Activated T-helper 1 cell treated with anti-CD3 and anti-CD28 coated beads, Interleukin-12 subunit alpha, Interleukin-12 subunit beta, Interleukin-2, Interleukin-4 antibody, amounts not matched to agents 30 ng/mL and 10 ng/mL and 1 ng/mL, durations not matched to agents 14 hours and 24 hours and 36 hours (primary cell): ENCODE data around the gene TECPR2. TPM values are rescaled to one million over a fixed set of nuclear protein-coding genes. Genes with fewer than 3 reads are reported as not detected.

Experiments used
- DNase-seq: peaks from one replicate; pipeline ENCODE4 v3.0.0; 2021; ENCODE audit warnings: low spot score
- H3K27ac Mint-ChIP-seq: one replicate; pipeline ENCODE4 v1.8.0; 2021; ENCODE audit warnings: mild to moderate bottlenecking, mixed read lengths
- H3K27me3 Mint-ChIP-seq: one replicate; pipeline ENCODE4 v1.8.0; 2022; ENCODE audit warnings: mild to moderate bottlenecking, moderate library complexity, mixed read lengths; ENCODE audit not compliant: insufficient read depth
- H3K36me3 Mint-ChIP-seq: one replicate; pipeline ENCODE4 v1.8.0; 2021; ENCODE audit warnings: low read depth, mixed read lengths
- H3K4me1 Mint-ChIP-seq: one replicate; pipeline ENCODE4 v1.8.0; 2021; ENCODE audit warnings: low read depth, mixed read lengths
- H3K4me3 Mint-ChIP-seq: one replicate; pipeline ENCODE4 v1.8.0; 2021; ENCODE audit warnings: mild to moderate bottlenecking, moderate library complexity, mixed read lengths
- H3K9me3 Mint-ChIP-seq: one replicate; pipeline ENCODE4 v1.8.0; 2021; ENCODE audit warnings: mixed read lengths
- intact Hi-C: fragments of 100-400 bp; cut with micrococcal nuclease; formaldehyde crosslinking; loops from one replicate; pipeline ENCODE4 v1.15.1; 2024
- total RNA-seq: library from RNA; stranded (reverse); gene quantifications from 2 replicates; pipeline ENCODE4 v1.2.3, GENCODE V29; 2022

The TECPR2 gene
- total RNA-seq: 9.5 and 10.1 TPM in 2 replicates

DNA sequence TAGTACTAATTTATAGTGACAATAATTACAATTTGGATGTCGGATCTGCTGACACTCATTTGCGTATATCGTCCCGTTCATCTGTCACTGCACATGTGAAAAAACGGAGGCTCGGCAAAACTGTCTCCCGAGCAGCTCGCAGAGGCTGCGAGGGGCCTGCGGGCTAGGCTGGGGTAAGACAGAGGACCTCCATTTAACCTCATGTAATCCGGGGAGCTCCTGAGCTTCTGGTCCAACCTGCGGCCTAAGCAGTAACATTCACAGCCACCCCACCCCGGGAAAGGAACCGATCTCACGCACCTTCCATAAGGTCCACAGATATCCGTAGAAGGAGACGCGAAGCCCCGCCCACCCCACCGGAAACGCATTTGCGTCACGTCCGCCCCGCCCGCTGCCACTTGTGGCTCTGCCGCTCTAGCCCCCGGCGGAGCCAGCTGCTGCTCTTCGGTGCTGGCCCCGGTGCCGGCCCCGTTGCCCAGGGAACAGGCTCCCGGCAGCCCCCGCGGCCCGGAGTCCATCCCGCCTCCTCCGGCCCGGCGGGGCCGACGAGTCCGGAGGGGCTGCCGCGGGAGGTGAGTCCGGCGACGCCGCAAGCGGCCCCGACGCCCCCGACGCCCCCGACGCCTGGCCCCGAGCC is at the start of gene TECPR2, which contains the start of gene CINP:
Gene TECPR2 (plus strand): TSS at position 397 of the 637 bp plus-strand sequence. CDS start 13,781 bp downstream, outside the sequence.
Gene CINP (minus strand): TSS at position 346 of the 637 bp plus-strand sequence. CDS start 39 bp downstream, at position 307.
- intact Hi-C loops: loop anchor here (1.0 to 5.0 kb wide), 13 partner anchors 42 to 972 kb away; partner anchors contain the start of genes EIF5, HSP90AA1, RCOR1 and WDR20
- Mint-ChIP-seq H3K27ac (peak within 1 kb of the TSS; percentile 91), H3K4me1 (peaks cover 32% of the 10 kb centered on the region), H3K9me3 (no peaks in the 10 kb centered on the region), H3K4me3 (peak within 1 kb of the TSS; percentile 93), H3K27me3 (no peaks in the 10 kb centered on the region), H3K36me3 (peaks cover 6% of the 10 kb centered on the region)
- peak; percentile 92 for DNase-seq

DNA sequence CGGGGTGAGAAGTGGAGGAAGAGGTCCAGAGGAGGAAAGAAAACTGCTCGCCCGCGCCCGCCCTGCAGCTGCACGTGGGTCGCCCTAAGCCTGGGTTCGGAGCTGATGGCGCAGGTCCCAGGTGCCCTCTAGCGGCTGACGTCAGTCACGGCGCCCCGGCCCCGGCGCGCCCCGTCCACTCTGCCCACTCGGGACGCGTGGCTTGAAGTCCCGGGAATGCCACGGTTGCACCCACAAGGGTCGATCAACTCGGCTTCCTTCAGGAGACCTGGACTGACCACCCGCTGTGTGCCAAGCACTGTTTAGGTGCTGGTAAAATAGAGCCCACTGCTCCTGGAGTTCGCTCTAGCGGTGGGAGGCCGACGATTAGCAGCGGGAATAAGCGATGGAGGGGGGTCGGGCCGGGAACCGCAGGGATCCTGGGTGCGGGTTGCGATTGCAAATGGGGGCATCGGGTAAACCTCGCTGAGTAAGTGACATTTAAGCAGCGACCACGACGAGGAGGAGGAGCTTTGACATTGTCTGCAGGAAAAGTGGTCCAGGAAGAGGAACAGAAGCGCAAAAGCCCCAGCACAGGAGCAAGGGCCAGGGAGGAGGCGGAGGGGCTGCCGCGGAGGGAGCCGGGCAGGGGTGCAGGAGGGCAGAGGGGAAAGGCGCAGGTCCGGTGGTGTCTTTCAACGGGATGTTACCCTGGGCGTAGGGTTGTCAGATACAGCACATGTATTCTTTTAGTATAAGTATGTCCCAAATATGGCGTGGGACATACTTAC is 48.3 kb upstream of the TECPR2 start:
- H3K4me1 Mint-ChIP-seq: peaks cover 46% of the 10 kb centered on the region
- H3K27me3 Mint-ChIP-seq: peaks cover 3% of the 10 kb centered on the region
- peak; percentile 75 for DNase-seq
- intact Hi-C loops: loop anchor here (1.0 to 10.0 kb wide), 12 partner anchors 9 to 607 kb away; partner anchors contain the start of genes HSP90AA1, MOK, PPP2R5C and RCOR1
- peak overlapping the region; percentile 84 for H3K27ac Mint-ChIP-seq
- H3K4me3 Mint-ChIP-seq: peak overlapping the region; percentile 90
- no peaks in the 10 kb centered on the region for H3K9me3 Mint-ChIP-seq
- H3K36me3 Mint-ChIP-seq: no peaks in the 10 kb centered on the region

DNA sequence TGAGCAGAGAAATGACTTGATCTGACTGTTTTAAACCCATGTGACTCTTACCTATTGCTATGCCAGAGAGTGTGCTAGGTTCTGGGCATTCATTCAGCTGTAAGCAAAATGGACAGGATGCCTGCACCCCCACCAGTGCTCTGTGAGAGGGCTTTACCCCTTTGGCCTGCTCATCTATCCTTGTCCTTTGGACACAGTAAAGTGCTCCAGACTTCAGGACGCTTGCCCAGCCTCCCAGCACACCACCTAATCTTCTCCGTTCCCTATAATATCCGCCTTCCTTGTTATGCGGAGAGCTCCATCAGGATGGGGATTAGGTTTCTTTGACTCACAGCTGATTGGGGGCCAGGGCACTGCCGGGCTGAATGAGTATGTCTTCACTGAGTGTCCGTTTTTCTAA is 47.6 kb upstream of the TECPR2 start:
- H3K36me3 Mint-ChIP-seq: no peaks in the 10 kb centered on the region
- H3K4me3 Mint-ChIP-seq: peak overlapping the region; percentile 90
- intact Hi-C loops: loop anchor here (2.0 to 10.0 kb wide), 5 partner anchors 176 to 608 kb away; partner anchors contain the start of genes PPP2R5C, RCOR1 and WDR20
- no peaks in the 10 kb centered on the region for H3K9me3 Mint-ChIP-seq
- no peak overlapping the region for H3K27ac Mint-ChIP-seq
- no peak for DNase-seq
- peaks cover 46% of the 10 kb centered on the region for H3K4me1 Mint-ChIP-seq
- H3K27me3 Mint-ChIP-seq: peaks cover 3% of the 10 kb centered on the region

DNA sequence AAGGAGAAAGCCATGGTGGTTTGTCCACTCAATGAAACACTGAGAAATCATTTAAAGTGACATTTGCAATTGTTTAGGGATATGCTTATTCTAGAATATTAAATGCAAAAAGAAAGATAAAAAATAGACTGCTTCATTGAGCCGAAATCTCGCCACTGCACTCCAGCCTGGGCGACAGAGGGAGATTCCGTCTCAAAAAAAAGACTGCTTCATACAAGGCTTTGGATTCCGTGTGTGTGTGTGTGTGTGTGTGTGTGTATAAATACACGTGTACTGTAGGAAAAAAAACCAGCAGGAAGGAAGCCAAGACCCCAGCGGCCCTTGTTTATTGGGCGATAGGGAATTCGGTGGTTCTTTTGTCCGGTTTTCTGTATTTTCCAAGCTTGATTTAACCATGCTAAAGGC is 46.4 kb upstream of the TECPR2 start:
- peaks cover 56% of the 10 kb centered on the region for H3K4me1 Mint-ChIP-seq

DNA sequence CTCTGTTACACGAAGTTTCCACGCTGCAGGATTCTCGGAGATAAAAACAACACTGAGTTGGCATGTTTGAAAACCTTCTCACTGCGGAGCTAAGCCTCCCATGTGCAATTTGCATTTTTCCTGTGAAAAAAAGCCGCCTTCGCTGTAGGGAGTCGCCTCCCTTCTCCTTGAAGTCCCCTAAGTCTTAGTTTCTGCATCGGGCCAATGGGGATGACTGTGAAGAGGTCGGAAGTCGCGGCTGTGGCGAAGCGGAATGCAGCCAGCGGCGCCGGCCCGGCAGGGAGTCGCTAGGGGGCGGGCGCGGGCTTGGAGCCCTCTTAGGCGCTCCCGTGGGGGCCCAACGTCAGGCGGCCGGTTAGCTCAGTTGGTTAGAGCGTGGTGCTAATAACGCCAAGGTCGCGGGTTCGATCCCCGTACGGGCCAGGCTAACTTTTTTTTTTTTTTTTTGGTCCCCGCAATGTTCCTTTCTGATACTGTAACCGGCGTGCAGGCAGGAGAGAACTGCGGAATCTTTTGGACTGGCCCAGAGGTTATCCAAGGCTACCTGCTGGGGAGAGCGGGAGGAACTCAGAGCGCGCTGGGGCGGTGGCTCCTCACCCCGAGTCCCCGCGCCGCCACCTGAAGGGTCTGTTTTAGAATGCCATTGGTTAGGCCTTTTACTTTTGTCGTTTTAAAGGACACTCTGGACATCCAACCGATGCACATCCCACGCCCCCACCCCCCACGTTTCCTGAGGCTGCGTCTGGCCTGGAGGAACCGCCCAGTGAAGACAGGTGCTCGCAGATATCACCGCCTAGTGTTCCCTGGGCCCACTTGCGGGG is 45.8 kb upstream of the TECPR2 start:
- Mint-ChIP-seq H3K27ac (peak overlapping the region; percentile 92), H3K27me3 (peaks cover 3% of the 10 kb centered on the region), H3K36me3 (no peaks in the 10 kb centered on the region), H3K4me1 (peaks cover 56% of the 10 kb centered on the region), H3K9me3 (no peaks in the 10 kb centered on the region), H3K4me3 (peak overlapping the region; percentile 94)
- DNase-seq: peak; percentile 94
- intact Hi-C loops: loop anchor here (5.0 to 10.0 kb wide), 4 partner anchors 275 to 610 kb away; partner anchors contain the start of genes PPP2R5C and RCOR1

More for the DNA sequence above, 46.4 kb upstream of the TECPR2 start:
- no peaks in the 10 kb centered on the region for H3K9me3 Mint-ChIP-seq
- no peaks in the 10 kb centered on the region for H3K36me3 Mint-ChIP-seq
- intact Hi-C loops: loop anchor here (5.0 to 10.0 kb wide), 4 partner anchors 276 to 609 kb away; partner anchors contain the start of genes PPP2R5C and RCOR1
- peaks cover 3% of the 10 kb centered on the region for H3K27me3 Mint-ChIP-seq
- peak; percentile 22 for DNase-seq
- peak overlapping the region; percentile 94 for H3K4me3 Mint-ChIP-seq
- peak overlapping the region; percentile 92 for H3K27ac Mint-ChIP-seq

DNA sequence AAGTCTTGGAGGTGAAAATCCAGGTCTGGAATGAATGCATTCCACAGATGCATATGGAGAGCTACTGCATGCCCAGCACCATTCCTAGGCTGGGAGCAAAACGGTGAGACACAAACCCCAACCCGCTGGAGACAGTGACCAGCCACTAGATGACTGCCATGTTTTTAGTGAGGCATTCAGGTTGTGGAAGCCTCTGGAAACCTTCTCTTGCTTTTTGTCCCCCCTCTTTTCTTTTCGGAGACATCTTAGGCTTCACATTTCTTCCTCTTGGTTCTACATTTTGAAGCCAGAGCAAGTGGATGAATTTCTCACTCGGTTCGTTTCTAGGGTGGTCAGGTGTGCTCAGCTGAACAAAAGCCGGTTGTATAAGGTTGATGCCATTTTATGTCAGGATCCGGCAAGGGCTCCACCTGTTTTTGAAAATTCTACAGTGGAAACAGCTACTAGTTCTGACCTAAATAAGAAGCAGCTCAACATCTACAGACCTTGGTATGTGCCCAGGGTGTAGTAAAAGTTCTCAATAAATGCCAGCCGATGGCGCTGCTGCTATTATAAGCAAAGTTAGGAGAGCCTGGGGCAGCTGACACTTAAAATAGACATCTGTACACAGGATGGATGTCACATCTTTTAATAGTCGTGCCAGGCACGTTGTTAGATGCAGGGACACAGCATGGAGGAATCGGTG is 45.0 kb upstream of the TECPR2 start:
- intact Hi-C loops: loop anchor here (2.0 to 10.0 kb wide), 6 partner anchors 13 to 610 kb away; partner anchors contain the start of genes MOK, PPP2R5C and RCOR1
- no peak for DNase-seq
- Mint-ChIP-seq H3K4me1 (peaks cover 56% of the 10 kb centered on the region), H3K27ac (peak overlapping the region; percentile 92), H3K4me3 (peak overlapping the region; percentile 94), H3K9me3 (no peaks in the 10 kb centered on the region), H3K27me3 (peaks cover 3% of the 10 kb centered on the region), H3K36me3 (no peaks in the 10 kb centered on the region)

DNA sequence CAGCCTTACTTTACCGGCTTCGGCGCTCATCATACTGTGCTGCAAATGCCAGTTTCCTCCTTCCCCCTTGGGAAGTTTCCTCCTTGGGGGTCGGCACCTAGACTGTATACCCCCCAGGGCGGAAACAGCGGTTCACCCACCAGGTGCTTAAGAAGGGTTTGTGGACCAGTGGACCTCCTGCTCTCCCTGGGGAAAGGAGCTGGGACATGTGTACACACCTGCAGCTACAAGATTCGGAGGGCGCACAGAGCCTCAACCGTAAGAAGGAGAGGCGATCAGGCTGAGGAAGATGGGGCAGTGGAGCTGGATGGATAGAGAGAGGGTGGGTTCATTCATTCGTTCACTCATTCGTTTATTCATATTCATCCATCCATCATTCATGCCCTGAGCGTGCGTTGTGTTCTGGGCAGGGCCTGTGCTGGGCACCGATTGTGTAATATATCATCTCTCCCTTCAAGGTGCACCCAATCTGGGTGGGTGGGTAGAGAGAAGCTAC is 43.9 kb upstream of the TECPR2 start:
- H3K4me3 Mint-ChIP-seq: peak overlapping the region; percentile 94
- intact Hi-C loops: loop anchor here (1.0 to 10.0 kb wide), 7 partner anchors 14 to 612 kb away; partner anchors contain the start of genes MOK, PPP2R5C and RCOR1
- peak overlapping the region; percentile 95 for H3K27ac Mint-ChIP-seq

GRCh38 chr14:102319351-102320032 is 43.2 kb upstream of the TECPR2 start, which contains the start of gene ZNF839:
Gene ZNF839 (plus strand): TSS chr14:102319746. CDS start chr14:102319766, 20 bp downstream.
- Mint-ChIP-seq H3K9me3 (no peaks in the 10 kb centered on the region), H3K27ac (peak within 1 kb of the TSS; percentile 95), H3K4me3 (peak within 1 kb of the TSS; percentile 94), H3K4me1 (peaks cover 46% of the 10 kb centered on the region), H3K27me3 (peaks cover 3% of the 10 kb centered on the region), H3K36me3 (no peaks in the 10 kb centered on the region)
- intact Hi-C loops: loop anchor here (1.0 to 10.0 kb wide), 8 partner anchors 15 to 612 kb away; partner anchors contain the start of genes CINP, MOK, PPP2R5C and RCOR1
- DNase-seq: peak; percentile 91

More for the DNA sequence above, 43.9 kb upstream of the TECPR2 start:
- Mint-ChIP-seq H3K9me3 (no peaks in the 10 kb centered on the region), H3K36me3 (no peaks in the 10 kb centered on the region), H3K27me3 (peaks cover 3% of the 10 kb centered on the region), H3K4me1 (peaks cover 53% of the 10 kb centered on the region)
- DNase-seq: no peak

DNA sequence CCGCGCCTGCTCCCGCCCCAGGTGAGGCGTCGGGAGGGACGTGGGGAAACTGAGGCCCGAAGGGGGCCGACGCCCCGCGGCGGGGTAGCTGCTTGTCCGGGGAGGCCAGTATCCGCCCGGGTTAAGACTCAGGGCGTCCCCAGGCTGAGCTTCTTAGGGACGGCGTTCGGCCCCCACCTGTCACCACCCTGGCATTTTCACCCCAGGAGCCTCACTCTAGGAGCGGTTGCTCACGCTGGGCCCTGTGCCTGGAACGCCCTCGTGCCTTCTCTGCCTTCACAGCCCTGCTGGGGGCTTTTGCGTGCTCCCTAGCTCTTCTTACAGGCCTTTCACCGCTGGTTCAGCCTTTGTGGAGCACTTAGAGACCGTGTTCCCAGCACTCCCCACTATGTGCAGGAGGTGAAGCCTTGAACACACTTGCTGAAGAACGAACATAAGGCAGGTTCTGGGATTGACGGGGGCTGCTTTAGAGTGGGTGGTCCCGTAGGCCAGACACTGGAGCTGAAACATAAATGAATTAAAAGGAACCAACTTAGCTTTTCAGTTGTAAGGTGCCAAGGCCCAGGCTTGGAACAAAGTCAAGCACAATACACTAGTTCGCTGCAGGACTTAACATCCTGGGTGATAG is 42.6 kb upstream of the TECPR2 start:
- Mint-ChIP-seq H3K4me3 (peak overlapping the region; percentile 91), H3K4me1 (peaks cover 40% of the 10 kb centered on the region), H3K9me3 (no peaks in the 10 kb centered on the region), H3K27me3 (peaks cover 3% of the 10 kb centered on the region), H3K27ac (peak overlapping the region; percentile 92), H3K36me3 (no peaks in the 10 kb centered on the region)
- intact Hi-C loops: loop anchor here (1.0 kb wide), 1 partner anchor 42 kb away; the partner anchor contains the start of genes CINP and TECPR2
- DNase-seq: peak; percentile 23

DNA sequence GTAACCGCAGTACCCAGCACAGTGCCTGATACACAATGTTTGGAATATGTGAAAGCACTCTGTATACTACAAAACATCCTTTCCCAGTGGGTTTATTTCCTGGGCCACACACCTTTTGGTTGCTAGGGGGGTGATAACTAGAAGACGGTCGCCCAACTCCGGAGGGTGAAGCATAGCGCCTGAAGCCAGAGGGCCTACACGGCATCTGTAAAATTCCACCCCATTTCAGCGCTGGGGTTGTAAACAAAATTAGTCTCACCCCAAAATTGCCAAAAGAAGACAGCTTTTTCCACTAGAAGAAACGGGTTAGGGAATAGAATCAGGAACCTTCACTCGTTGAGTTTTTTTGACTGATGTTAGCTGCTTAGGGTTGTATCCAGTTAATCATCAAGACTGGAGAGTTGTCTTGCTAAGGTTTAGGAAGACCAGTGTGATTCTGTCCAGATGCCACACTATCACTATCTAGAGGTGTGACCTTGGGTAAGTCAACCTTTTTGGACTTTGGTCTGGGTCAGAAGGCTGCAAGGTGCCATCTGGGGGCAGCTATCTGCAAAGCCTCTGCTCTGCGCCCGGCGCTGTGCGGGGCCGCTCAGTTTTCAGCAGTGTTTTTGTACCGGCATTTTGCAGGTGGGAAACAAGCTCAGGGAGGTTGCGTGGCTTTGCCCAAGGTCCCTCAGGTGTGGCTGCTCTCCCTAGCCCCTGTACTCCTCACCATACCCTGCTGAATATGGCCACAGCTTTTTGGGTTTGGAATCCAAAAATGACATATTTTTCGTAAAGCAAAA is 41.9 kb upstream of the TECPR2 start:
- Mint-ChIP-seq H3K36me3 (no peaks in the 10 kb centered on the region), H3K4me1 (peaks cover 38% of the 10 kb centered on the region), H3K27me3 (peaks cover 3% of the 10 kb centered on the region), H3K27ac (no peak overlapping the region), H3K9me3 (no peaks in the 10 kb centered on the region), H3K4me3 (peak overlapping the region; percentile 91)
- DNase-seq: no peak
- intact Hi-C loops: loop anchor here (1.0 kb wide), 1 partner anchor 41 kb away; the partner anchor contains the start of genes CINP and TECPR2
